ENCODE measurements around the gene POR. TPM values are rescaled to one million over a fixed set of nuclear protein-coding genes. Genes with fewer than 3 reads are reported as not detected.

POR gene
- total RNA-seq, 1 donor from 2014 or later, result 232 TPM

DNA sequence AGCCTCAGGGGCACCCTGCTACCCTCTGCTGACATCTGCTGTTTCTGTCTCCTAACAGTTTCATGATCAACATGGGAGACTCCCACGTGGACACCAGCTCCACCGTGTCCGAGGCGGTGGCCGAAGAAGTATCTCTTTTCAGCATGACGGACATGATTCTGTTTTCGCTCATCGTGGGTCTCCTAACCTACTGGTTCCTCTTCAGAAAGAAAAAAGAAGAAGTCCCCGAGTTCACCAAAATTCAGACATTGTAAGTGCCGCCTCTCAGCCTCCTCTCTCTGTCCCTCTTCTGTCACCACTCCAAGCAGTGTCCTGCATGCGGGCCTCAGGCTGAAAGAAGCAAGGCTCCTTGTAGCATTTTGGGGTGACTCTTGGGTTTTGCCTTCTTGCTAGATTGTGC is 39.0 kb downstream of the POR start:
- Histone ChIP-seq H3K36me3 (peaks cover 40% of the 10 kb centered on the region), H3K4me3 (no peak overlapping the region), H3K4me1 (peaks cover 15% of the 10 kb centered on the region), H3K27ac (no peak overlapping the region), H3K9me3 (no peaks in the 10 kb centered on the region), H3K27me3 (no peaks in the 10 kb centered on the region)
- TF ChIP-seq, protein P1, sequence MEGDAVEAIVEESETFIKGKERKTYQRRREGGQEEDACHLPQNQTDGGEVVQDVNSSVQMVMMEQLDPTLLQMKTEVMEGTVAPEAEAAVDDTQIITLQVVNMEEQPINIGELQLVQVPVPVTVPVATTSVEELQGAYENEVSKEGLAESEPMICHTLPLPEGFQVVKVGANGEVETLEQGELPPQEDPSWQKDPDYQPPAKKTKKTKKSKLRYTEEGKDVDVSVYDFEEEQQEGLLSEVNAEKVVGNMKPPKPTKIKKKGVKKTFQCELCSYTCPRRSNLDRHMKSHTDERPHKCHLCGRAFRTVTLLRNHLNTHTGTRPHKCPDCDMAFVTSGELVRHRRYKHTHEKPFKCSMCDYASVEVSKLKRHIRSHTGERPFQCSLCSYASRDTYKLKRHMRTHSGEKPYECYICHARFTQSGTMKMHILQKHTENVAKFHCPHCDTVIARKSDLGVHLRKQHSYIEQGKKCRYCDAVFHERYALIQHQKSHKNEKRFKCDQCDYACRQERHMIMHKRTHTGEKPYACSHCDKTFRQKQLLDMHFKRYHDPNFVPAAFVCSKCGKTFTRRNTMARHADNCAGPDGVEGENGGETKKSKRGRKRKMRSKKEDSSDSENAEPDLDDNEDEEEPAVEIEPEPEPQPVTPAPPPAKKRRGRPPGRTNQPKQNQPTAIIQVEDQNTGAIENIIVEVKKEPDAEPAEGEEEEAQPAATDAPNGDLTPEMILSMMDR (IDR thresholded peaks at IDR 0.05), result no peak
- intact Hi-C loops (cut with DNase I), result no loop called here
- ATAC-seq (peak; percentile 7), DNase-seq (no peak)

- no peak overlapping the region for H3K4me3 ChIP-seq
- no peak for ATAC-seq
- H3K9me3 ChIP-seq, result no peaks in the 10 kb centered on the region
- H3K36me3 ChIP-seq, result peaks cover 48% of the 10 kb centered on the region
- DNase-seq, result no peak
- H3K4me1 ChIP-seq, result peaks cover 15% of the 10 kb centered on the region
- TF ChIP-seq, protein P1 (IDR thresholded peaks at IDR 0.05), result no peak
- H3K27me3 ChIP-seq, result no peaks in the 10 kb centered on the region
- intact Hi-C loops (cut with DNase I), result no loop called here
- H3K27ac ChIP-seq, result no peak overlapping the region
These were observed 40.5 kb downstream of the POR start for GRCh38 chr7:75955331-75955955.

DNA sequence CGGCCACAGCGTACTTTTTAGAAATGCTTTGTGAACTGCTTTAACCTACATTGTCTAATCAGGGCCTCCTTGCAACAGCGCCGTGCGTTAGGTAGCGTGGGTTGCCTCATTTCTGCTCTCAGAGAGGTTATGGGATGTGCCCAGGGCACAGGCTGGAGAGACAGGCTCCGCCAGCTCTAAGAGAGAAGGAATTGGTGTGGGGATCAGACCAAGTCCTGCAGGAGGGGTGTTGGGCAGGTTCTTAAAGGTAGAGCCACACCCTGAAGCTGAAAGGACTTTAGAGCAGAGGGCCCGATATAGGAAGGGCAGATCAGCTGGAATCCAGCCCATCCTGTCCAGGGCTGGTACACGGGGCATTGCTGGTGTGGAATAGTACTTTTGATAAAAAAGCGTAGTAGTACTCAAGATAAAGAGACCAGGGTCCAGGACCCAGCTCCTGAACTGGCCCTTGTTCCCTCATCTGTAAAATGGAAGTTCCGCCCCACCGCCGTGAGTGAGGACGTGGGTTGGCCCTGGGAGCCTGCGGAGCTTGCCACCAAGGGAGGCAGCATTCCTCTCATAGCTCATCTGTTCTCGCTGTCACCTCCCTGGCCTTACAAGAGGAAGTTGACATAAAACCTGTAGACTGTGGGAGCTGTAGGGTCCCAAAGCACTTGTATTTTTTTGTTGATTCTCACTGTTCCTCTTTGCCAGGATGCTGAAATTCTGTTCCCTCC is 42.2 kb downstream of the POR start:
- Histone ChIP-seq H3K4me1 (peaks cover 8% of the 10 kb centered on the region), H3K9me3 (no peaks in the 10 kb centered on the region), H3K36me3 (peaks cover 59% of the 10 kb centered on the region), H3K4me3 (no peak overlapping the region), H3K27me3 (no peaks in the 10 kb centered on the region), H3K27ac (peak overlapping the region; percentile 66)
- intact Hi-C loops (cut with DNase I), result no loop called here
- ATAC-seq (peak; percentile 93), DNase-seq (peak; percentile 85)
- TF ChIP-seq, protein P1 (IDR thresholded peaks at IDR 0.05), result no peak

DNA sequence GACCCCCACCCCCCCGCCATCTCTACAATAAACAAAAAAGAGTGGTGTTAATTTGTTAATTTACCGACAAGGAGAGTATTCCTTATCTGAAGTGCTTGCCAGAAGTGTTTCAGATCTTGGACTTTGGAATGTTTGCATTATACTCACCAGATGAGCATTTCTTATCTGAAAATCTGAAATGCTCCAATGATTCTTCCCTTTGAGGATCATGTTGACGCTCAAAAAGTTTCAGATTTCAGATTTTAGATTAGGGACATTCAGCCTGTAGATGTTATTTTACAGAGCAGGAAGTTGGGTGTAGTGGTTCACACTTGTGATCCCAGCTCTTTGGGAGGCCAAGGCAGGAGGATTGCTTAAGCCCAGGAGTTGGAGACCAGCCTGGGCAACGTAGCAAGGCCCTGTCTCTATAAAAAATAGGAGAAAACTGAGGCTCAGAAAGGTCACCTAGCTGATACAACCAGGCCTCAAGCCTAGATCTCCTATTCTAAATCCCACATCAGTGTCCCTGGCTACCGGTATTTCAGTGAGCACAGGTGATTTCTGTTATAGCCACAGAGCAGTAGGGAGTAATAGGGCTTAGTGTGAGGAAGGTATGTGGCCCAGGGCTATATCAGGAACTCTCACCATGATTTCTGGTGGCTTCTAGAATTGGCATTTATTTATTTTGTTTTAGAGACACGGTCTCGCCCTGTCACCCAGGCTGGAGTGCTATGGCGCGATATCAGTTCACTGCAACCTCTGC is 44.0 kb downstream of the POR start:
- H3K9me3 ChIP-seq, result no peaks in the 10 kb centered on the region
- peaks cover 56% of the 10 kb centered on the region for H3K36me3 ChIP-seq
- no peaks in the 10 kb centered on the region for H3K27me3 ChIP-seq
- ATAC-seq (no peak), DNase-seq (no peak)
- intact Hi-C loops (cut with DNase I), result no loop called here
- H3K4me3 ChIP-seq, result no peak overlapping the region
- TF ChIP-seq, protein P1 (IDR thresholded peaks at IDR 0.05), result no peak
- peak overlapping the region; percentile 17 for H3K27ac ChIP-seq
- peaks cover 20% of the 10 kb centered on the region for H3K4me1 ChIP-seq

DNA sequence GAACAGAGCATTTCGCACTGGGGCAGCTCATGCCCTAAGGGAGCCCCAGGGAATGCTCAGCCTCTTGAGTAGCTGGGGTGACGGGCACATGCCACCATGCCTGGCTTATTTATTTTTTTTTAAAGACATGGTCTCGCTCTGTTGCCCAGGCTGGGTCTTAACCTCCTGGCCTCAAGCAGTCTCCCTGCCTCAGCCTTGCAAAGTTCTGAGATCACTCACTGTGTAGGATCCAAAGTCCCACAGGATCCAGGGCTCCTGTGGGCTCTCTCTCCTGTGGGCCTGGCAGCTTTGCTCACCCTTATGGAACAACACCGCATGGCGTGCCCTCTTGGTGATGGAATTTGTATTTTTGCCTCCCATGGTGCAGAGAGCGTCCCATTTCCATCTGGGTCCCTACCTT is 45.4 kb downstream of the POR start:
- intact Hi-C loops (cut with DNase I), result no loop called here
- ATAC-seq, result no peak
- TF ChIP-seq, protein P1 (IDR thresholded peaks at IDR 0.05), result no peak
- Histone ChIP-seq H3K4me3 (no peak overlapping the region), H3K36me3 (peaks cover 44% of the 10 kb centered on the region), H3K27ac (no peak overlapping the region), H3K4me1 (peaks cover 20% of the 10 kb centered on the region), H3K9me3 (no peaks in the 10 kb centered on the region), H3K27me3 (no peaks in the 10 kb centered on the region)
- no peak for DNase-seq
